H1 (cell line): ENCODE data around the gene S100A4. TPM values are rescaled to one million over a fixed set of nuclear protein-coding genes. Genes with fewer than 3 reads are reported as not detected.

ENCODE experiments used
- CTCF ChIA-PET: fragments of 300-600 bp; sonication (Branson Sonifier 250); formaldehyde crosslinking; loops from one replicate; lab custom pipeline; 2021; ENCODE audit not compliant: partially characterized antibody; lab: Charles Lee
- POLR2A ChIA-PET: fragments of 300-600 bp; sonication (Branson Sonifier 250); formaldehyde crosslinking; loops from one replicate; lab custom pipeline; 2021; ENCODE audit warnings: inconsistent platforms; ENCODE audit not compliant: partially characterized antibody; lab: Charles Lee
- DNase-seq, 2 experiments: peaks; one replicate each; pipeline versions ENCODE4 v3.0.0 to v3.0.0-alpha.2; 2010 to 2022; ENCODE audit warnings: low spot score in 2 of 2, low read depth in 1 of 2, mixed read lengths in 1 of 2
- FAIRE-seq: peaks from 2 replicates; lab custom pipeline; 2011; peaks lifted over from hg19 to GRCh38; lab: Jason Lieb, UNC
- H2AFZ ChIP-seq: 2 replicates; pipeline ENCODE4 v1.8.1; 2012; ENCODE audit warnings: low read length, inconsistent platforms
- H2AK5ac ChIP-seq: 2 replicates; pipeline ENCODE4 v1.6.1; 2013; ENCODE audit warnings: low read depth, low read length
- H2BK120ac ChIP-seq: replicated peaks from 2 replicates; pipeline ENCODE3; 2013; ENCODE audit warnings: low read depth, low read length, inconsistent platforms
- H2BK12ac ChIP-seq: 2 replicates; pipeline ENCODE4 v1.6.1; 2013; ENCODE audit warnings: low read depth, low read length
- H2BK15ac ChIP-seq: 2 replicates; pipeline ENCODE4 v1.6.1; 2013; ENCODE audit warnings: low read length
- H2BK20ac ChIP-seq: 2 replicates; pipeline ENCODE4 v1.6.1; 2013; ENCODE audit warnings: low read length
- H2BK5ac ChIP-seq: 2 replicates; pipeline ENCODE4 v1.6.1; 2013; ENCODE audit warnings: low read depth, low read length
- H3K14ac ChIP-seq: 2 replicates; pipeline ENCODE4 v1.6.1; 2013; ENCODE audit warnings: inconsistent platforms; ENCODE audit not compliant: insufficient read length
- H3K18ac ChIP-seq: 2 replicates; pipeline ENCODE4 v1.6.1; 2013; ENCODE audit warnings: low read length; ENCODE audit errors: extremely low read depth
- H3K23ac ChIP-seq: 2 replicates; pipeline ENCODE4 v1.6.1; 2013; ENCODE audit warnings: inconsistent platforms; ENCODE audit not compliant: insufficient read length
- H3K23me2 ChIP-seq: 2 replicates; pipeline ENCODE4 v1.6.1; 2013; ENCODE audit warnings: low read depth, low read length
- H3K27ac ChIP-seq: 2 replicates; pipeline ENCODE4 v1.6.1; 2011; ENCODE audit warnings: low read depth, low read length, inconsistent platforms
- H3K27me3 ChIP-seq, 4 experiments: replicated peaks in 1 of 4; 1 replicate in 1 of 4; 2 replicates in 3 of 4; pipeline versions ENCODE4 v1.6.1 to v1.8.1; 2011 to 2013; ENCODE audit warnings: low read length in 3 of 4, mild to moderate bottlenecking in 3 of 4, inconsistent platforms in 2 of 4, mixed read lengths in 2 of 4, moderate library complexity in 1 of 4; ENCODE audit not compliant: control insufficient read depth in 3 of 4, insufficient read depth in 3 of 4; ENCODE audit errors: extremely low read depth in 1 of 4
- H3K36me3 ChIP-seq, 4 experiments: 2 replicates each; pipeline versions ENCODE4 v1.6.1 to v1.8.1; 2011 to 2013; ENCODE audit warnings: mild to moderate bottlenecking in 4 of 4, low read length in 3 of 4, moderate library complexity in 2 of 4, control low read depth in 1 of 4, inconsistent platforms in 1 of 4; ENCODE audit not compliant: insufficient read depth in 4 of 4, control insufficient read depth in 2 of 4
- H3K4ac ChIP-seq: replicated peaks from 2 replicates; pipeline ENCODE3; 2013; ENCODE audit warnings: low read length, low read depth, mixed read lengths, inconsistent platforms; ENCODE audit not compliant: insufficient read length
- H3K4me1 ChIP-seq, 4 experiments: replicated peaks in 1 of 4; 1 replicate in 1 of 4; 2 replicates in 3 of 4; pipeline versions ENCODE4 v1.6.1 to v1.8.1; 2011 to 2013; ENCODE audit warnings: low read length in 3 of 4, inconsistent platforms in 2 of 4, mixed read lengths in 1 of 4; ENCODE audit not compliant: insufficient read depth in 4 of 4, control insufficient read depth in 3 of 4
- H3K4me2 ChIP-seq, 2 experiments: 2 replicates each; pipeline versions ENCODE4 v1.6.1 to v1.8.1; 2011 to 2013; ENCODE audit warnings: low read depth in 2 of 2, low read length in 2 of 2, control low read depth in 1 of 2, inconsistent platforms in 1 of 2, mild to moderate bottlenecking in 1 of 2; ENCODE audit not compliant: insufficient read depth in 1 of 2
- H3K4me3 ChIP-seq, 4 experiments: fragments of 200-600, 300-600 bp in 1 of 4; sonication (generic), shearing (Covaris generic), sonication (Bioruptor Twin) in 1 of 4; 2 replicates each; pipeline versions ENCODE4 v1.5.1 to v1.8.1; 2011 to 2016; ENCODE audit warnings: low read length in 4 of 4, low read depth in 3 of 4, control low read depth in 2 of 4, inconsistent platforms in 2 of 4, mild to moderate bottlenecking in 2 of 4, mixed read lengths in 1 of 4, moderate library complexity in 1 of 4; ENCODE audit not compliant: insufficient read depth in 2 of 4; ENCODE audit errors: extremely low read depth in 1 of 4
- H3K56ac ChIP-seq: replicated peaks from 2 replicates; pipeline ENCODE3; 2013; ENCODE audit warnings: low read depth, mild to moderate bottlenecking, mixed read lengths, low read length, inconsistent platforms; ENCODE audit not compliant: insufficient read length
- H3K79me1 ChIP-seq: 2 replicates; pipeline ENCODE4 v1.6.1; 2013; ENCODE audit warnings: low read depth, low read length, control low read depth
- H3K79me2 ChIP-seq, 2 experiments: 2 replicates each; pipeline versions ENCODE4 v1.6.1 to v1.8.1; 2012 to 2013; ENCODE audit warnings: low read length in 2 of 2, mild to moderate bottlenecking in 2 of 2, inconsistent platforms in 1 of 2; ENCODE audit not compliant: insufficient read depth in 2 of 2, control insufficient read depth in 1 of 2
- H3K9ac ChIP-seq, 4 experiments: replicated peaks in 1 of 4; 1 replicate in 1 of 4; 2 replicates in 3 of 4; pipeline versions ENCODE4 v1.6.1 to v1.8.1; 2011 to 2013; ENCODE audit warnings: low read depth in 3 of 4, low read length in 3 of 4, control low read depth in 2 of 4, mild to moderate bottlenecking in 2 of 4, moderate library complexity in 2 of 4, inconsistent platforms in 1 of 4; ENCODE audit errors: extremely low read depth in 1 of 4
- H3K9me3 ChIP-seq, 2 experiments: 2 replicates each; pipeline versions ENCODE4 v1.6.1 to v1.8.1; 2012 to 2013; ENCODE audit warnings: mild to moderate bottlenecking in 2 of 2, moderate library complexity in 2 of 2, control low read depth in 1 of 2, inconsistent platforms in 1 of 2, low read depth in 1 of 2, low read length in 1 of 2, mixed read lengths in 1 of 2; ENCODE audit not compliant: insufficient read depth in 2 of 2
- H4K20me1 ChIP-seq, 2 experiments: replicated peaks in 1 of 2; 2 replicates each; pipeline versions ENCODE3 to v1.8.1; 2011 to 2013; ENCODE audit warnings: inconsistent platforms in 2 of 2, low read length in 2 of 2, mild to moderate bottlenecking in 1 of 2; ENCODE audit not compliant: insufficient read depth in 2 of 2, control insufficient read depth in 1 of 2
- H4K5ac ChIP-seq: 2 replicates; pipeline ENCODE4 v1.6.1; 2013; ENCODE audit warnings: low read length, low read depth, mixed read lengths, inconsistent platforms; ENCODE audit not compliant: insufficient read length
- H4K8ac ChIP-seq: 2 replicates; pipeline ENCODE4 v1.8.0; 2013; ENCODE audit warnings: mild to moderate bottlenecking, moderate library complexity, low read length, inconsistent platforms; ENCODE audit not compliant: insufficient read depth; ENCODE audit errors: extremely low read depth
- H4K91ac ChIP-seq: replicated peaks from 2 replicates; pipeline ENCODE3; 2013; ENCODE audit warnings: low read length, mixed read lengths, inconsistent platforms; ENCODE audit not compliant: insufficient read length
- ATF3 ChIP-seq: IDR thresholded peaks from 2 replicates; pipeline ENCODE4 v1.6.1; 2011; ENCODE audit warnings: low read depth, mild to moderate bottlenecking, low read length; ENCODE audit not compliant: insufficient read depth
- BCL11A ChIP-seq, 2 experiments: IDR thresholded peaks; one replicate each; pipeline ENCODE4 v1.6.1; 2011; ENCODE audit warnings: low read depth in 2 of 2, low read length in 2 of 2, mild to moderate bottlenecking in 2 of 2
- CHD1 ChIP-seq: IDR thresholded peaks from 2 replicates; pipeline ENCODE4 v1.6.1; 2012; ENCODE audit warnings: low read depth, low read length, improper control_type of control experiment
- EP300 ChIP-seq, 2 experiments: IDR thresholded peaks; 1 replicate in 1 of 2; 2 replicates in 1 of 2; pipeline ENCODE4 v1.6.1; 2011 to 2012; ENCODE audit warnings: low read depth in 2 of 2, low read length in 2 of 2, mild to moderate bottlenecking in 2 of 2, borderline replicate concordance in 1 of 2, inconsistent platforms in 1 of 2, moderate library complexity in 1 of 2
- KDM1A ChIP-seq: fragments of 200-600, 300-600 bp; sonication (generic); IDR thresholded peaks from 2 replicates; pipeline ENCODE4 v1.7.1; 2016; ENCODE audit warnings: mild to moderate bottlenecking, low read length, borderline replicate concordance
- NRF1 ChIP-seq: IDR thresholded peaks from 2 replicates; pipeline ENCODE4 v1.6.1; 2011; ENCODE audit warnings: mild to moderate bottlenecking, low read depth, low read length, improper control_type of control experiment
- POLR2A ChIP-seq, 2 experiments: IDR thresholded peaks; 1 replicate in 1 of 2; 2 replicates in 1 of 2; pipeline ENCODE4 v1.6.1; 2011; ENCODE audit warnings: low read depth in 2 of 2, low read length in 2 of 2, mild to moderate bottlenecking in 2 of 2; ENCODE audit errors: control extremely low read depth in 1 of 2
- POU5F1 ChIP-seq: IDR thresholded peaks from 2 replicates; pipeline ENCODE4 v1.6.1; 2011; ENCODE audit warnings: low read depth, mild to moderate bottlenecking, low read length, moderate library complexity
- RAD21 ChIP-seq, 2 experiments: IDR thresholded peaks in 1 of 2; conservative IDR thresholded peaks in 1 of 2; 2 replicates each; pipeline ENCODE4 v1.6.1; 2011; ENCODE audit warnings: low read depth in 2 of 2, low read length in 2 of 2, improper control_type of control experiment in 1 of 2, inconsistent platforms in 1 of 2, mild to moderate bottlenecking in 1 of 2, moderate library complexity in 1 of 2
- TAF1 ChIP-seq: IDR thresholded peaks from 2 replicates; pipeline ENCODE4 v1.6.1; 2011; ENCODE audit warnings: mild to moderate bottlenecking, low read depth, low read length
- TCF12 ChIP-seq: IDR thresholded peaks from 2 replicates; pipeline ENCODE4 v1.6.1; 2011; ENCODE audit warnings: low read depth, mild to moderate bottlenecking, low read length
- WGBS, 2 experiments: shearing (Covaris generic) in 1 of 2; methylation state at CpG; one replicate each; pipeline versions ENCODE4 v1.1.6 to v1.1.7; 2013 to 2015; ENCODE audit warnings: low lambda C conversion rate in 2 of 2, mixed read lengths in 2 of 2, inconsistent platforms in 1 of 2, low coverage in 1 of 2, missing lambda C conversion rate in 1 of 2; ENCODE audit not compliant: insufficient replicate concordance in 2 of 2, insufficient coverage in 1 of 2, insufficient read length in 1 of 2; ENCODE audit errors: extremely low coverage in 1 of 2, missing lambda C conversion rate in 1 of 2; 5-methylcytosine and 5-hydroxymethylcytosine counted together
- polyA plus RNA-seq, 7 experiments: library from polyadenylated mRNA; depleted of rRNA in 3 of 7; stranded (reverse) in 5 of 7; unstranded in 2 of 7; fragments of >200 nt in 5 of 7; fragments of 200-250 nt in 2 of 7; gene quantifications; 1 replicate in 5 of 7; 2 replicates in 1 of 7; 4 replicates in 1 of 7; pipeline versions ENCODE4 v1.2.1 to v1.2.3, GENCODE V29; 2011 to 2013; ENCODE audit warnings: missing spikeins in 2 of 7, mixed read lengths in 2 of 7
- total RNA-seq: library from RNA; stranded (reverse); fragmentation: NEBNext Ultra II Directional; extraction: Animal tissue kit (Norgen Biotek cat#: 25700); gene quantifications from 2 replicates; pipeline ENCODE4 v1.2.1, GENCODE V29; 2021

The S100A4 gene
- total and polyA plus RNA-seq, 2 of the 8 experiments (the other 6 are each of a cell fraction or from before 2014, with no cell fraction given), result 36.3 to 85.4 TPM

GRCh38 chr1:153538315-153538821 lies 7.2 kb downstream of the S100A4 start:
- Histone ChIP-seq H3K4ac (peak overlapping the region; percentile 87), H2AK5ac (no peak overlapping the region; the same call in 1 of the 2 replicates), H4K5ac (peak overlapping the region; percentile 5), H3K23me2 (no peaks in the 10 kb centered on the region; the same call in 1 of the 2 replicates), H2BK20ac (0 out of 2 replicates have a peak overlapping the region, but pooled peaks have one; percentile 69), H3K79me1 (no peaks in the 10 kb centered on the region), H3K4me2 (no peak overlapping the region; a peak in 1 of 4 replicates), H4K20me1 (no peaks in the 10 kb centered on the region), H2BK120ac (no peak overlapping the region), H2BK12ac (no peak overlapping the region; the same call in 1 of the 2 replicates), H2AFZ (peak overlapping the region; percentile 90; the same call in 1 of the 2 replicates), H3K4me3 (no peak overlapping the region), H3K79me2 (no peaks in the 10 kb centered on the region), H3K4me1 (peaks cover 11 to 31% (median 20%) of the 10 kb centered on the region in 4 experiments), H3K27ac (no peak overlapping the region), H4K91ac (peak overlapping the region; percentile 75), H2BK5ac (no peak overlapping the region), H3K14ac (no peak overlapping the region), H4K8ac (no peak overlapping the region), H3K9ac (no peak overlapping the region), H3K27me3 (peaks cover 0 to 19% (median 6%) of the 10 kb centered on the region in 4 experiments; a peak in 5 of 7 replicates), H3K56ac (no peak overlapping the region), H3K23ac (no peak overlapping the region), H3K36me3 (no peaks in the 10 kb centered on the region), H3K9me3 (no peaks in the 10 kb centered on the region), H2BK15ac (peak overlapping the region; percentile 25; the same call in 1 of the 2 replicates), H3K18ac (peak overlapping the region; percentile 81)
- ChIA-PET POLR2A (interaction anchor here (1.1 kb wide), 1 partner anchor 89 kb away, joined by 5 read pairs; the partner anchor contains the start of gene S100A13), CTCF (interaction anchor here (0.6 to 10.2 kb wide), 6 partner anchors 10 to 1008 kb away, joined by 3 to 165 read pairs (median 6); partner anchors contain the start of genes S100A3 and S100A4)
- DNase-seq, result peak in 1 of 2 experiments; percentile 68
- peak; percentile 28 for FAIRE-seq
- WGBS, 2 experiments, result 39% methylated on average over 6 of the region's 6 CpGs; no CpG with 5 or more reads in 1 of the 2 experiments
- TF ChIP-seq BCL11A (IDR thresholded peaks at IDR 0.05; ENCODE audit: low read depth in 2 of 2, low read length in 2 of 2) (no peak), RAD21 (IDR thresholded peaks at IDR 0.05 in 1 of 2, conservative IDR thresholded peaks at IDR 0.05 in 1 of 2; ENCODE audit: low read depth in 2 of 2, low read length in 2 of 2) (no peak), POU5F1 (no peak), KDM1A (0 out of 2 replicates have a peak, but pooled peaks have one; percentile 29), TAF1 (0 out of 2 replicates have a peak, but pooled peaks have one; percentile 32), NRF1 (no peak), EP300 (IDR thresholded peaks at IDR 0.05; ENCODE audit: borderline replicate concordance in 1 of 2, low read depth in 2 of 2, low read length in 2 of 2) (no peak), POLR2A (IDR thresholded peaks at IDR 0.05; ENCODE audit: control extremely low read depth in 1 of 2, low read depth in 2 of 2, low read length in 2 of 2) (no peak), TCF12 (no peak), CHD1 (no peak), ATF3 (peak; percentile 55; the same call in 1 of the 2 replicates)
